ENCODE data around the gene FRS2. TPM values are rescaled to one million over a fixed set of nuclear protein-coding genes. Genes with fewer than 3 reads are reported as not detected.
A peak's percentile ranks its signal among the peaks of the same experiment; 100 is the strongest.

Gene FRS2
- total and polyA plus RNA-seq, 9 of the 15 experiments (the other 6 are each of a cell fraction or from before 2014, with no cell fraction given) = 1.0 to 9.1 (median 6.0) TPM

GRCh38 chr12:69585189-69586062 is 115.2 kb downstream of the FRS2 start, which contains the start of gene CCT2 (continued):
- TF ChIP-seq CREB3L1 (IDR thresholded peaks at IDR 0.05; ENCODE audit: borderline replicate concordance, low read depth) = peak; percentile 53
- TF ChIP-seq CTCF (IDR thresholded peaks at IDR 0.05 in 2 of 3, conservative IDR thresholded peaks at IDR 0.05 in 1 of 3; ENCODE audit: insufficient read depth in 2 of 3, low read depth in 1 of 3, low read length in 3 of 3) = peak; percentile 38 to 60 (median 49); a peak in 5 of 6 replicates
- TF ChIP-seq TCF3 (CRISPR knock-in tag; IDR thresholded peaks at IDR 0.05) = no peak; the same call in 1 of the 2 replicates
- TF ChIP-seq ZNF436 (CRISPR knock-in tag; IDR thresholded peaks at IDR 0.05) = no peak
- TF ChIP-seq CGGBP1 (CRISPR knock-in tag; IDR thresholded peaks at IDR 0.05) = no peak
- TF ChIP-seq PKNOX1 (IDR thresholded peaks at IDR 0.05) = peak; percentile 72
- no peak for TF ChIP-seq HSF4 (CRISPR knock-in tag; IDR thresholded peaks at IDR 0.05; ENCODE audit: borderline replicate concordance)
- no peak for TF ChIP-seq ZBTB8A (IDR thresholded peaks at IDR 0.05; ENCODE audit: partially characterized antibody)
- no peak for TF ChIP-seq ELK3 (CRISPR knock-in tag; IDR thresholded peaks at IDR 0.05)
- TF ChIP-seq FOXK1 (CRISPR knock-in tag; IDR thresholded peaks at IDR 0.05; ENCODE audit: borderline replicate concordance) = peak; percentile 67; the same call in 1 of the 2 replicates
- TF ChIP-seq DEAF1 (CRISPR knock-in tag; IDR thresholded peaks at IDR 0.05) = no peak
- TF ChIP-seq PHF8 (IDR thresholded peaks at IDR 0.05; ENCODE audit: borderline replicate concordance, low read length) = peak; percentile 99
- peak; percentile 99 for TF ChIP-seq SUPT5H (IDR thresholded peaks at IDR 0.05)
- TF ChIP-seq RBM25 (IDR thresholded peaks at IDR 0.05; ENCODE audit: low read depth, low read length, severe bottlenecking) = no peak
- TF ChIP-seq MLX (CRISPR knock-in tag; conservative IDR thresholded peaks at IDR 0.05) = no peak; a peak in 1 of 4 replicates
- no peak for TF ChIP-seq MCM3 (IDR thresholded peaks at IDR 0.05)
- no peak for TF ChIP-seq CHD4 (IDR thresholded peaks at IDR 0.05; ENCODE audit: insufficient read depth, insufficient replicate concordance, low read depth, low read length, poor library complexity, severe bottlenecking)
- peak; percentile 36 for TF ChIP-seq LEF1 (IDR thresholded peaks at IDR 0.05)

Measured in K562 (cell line).